ENCODE data around the gene PXDN.
A peak's percentile ranks its signal among the peaks of the same experiment; 100 is the strongest.
"Not testable (repeated sequence)": the region's sequence is repeated elsewhere in the genome, so short reads cannot be mapped to it uniquely, and the experiment has no call there.

PXDN gene

GRCh38 chr2:1773883-1774282 lies 29.6 kb upstream of the PXDN start:
- DNase-seq = peak; percentile 35

- DNase-seq = no peak
Measured at GRCh38 chr2:1772471-1773267, 28.4 kb upstream of the PXDN start.

- DNase-seq = no peak
Measured at GRCh38 chr2:1771626-1772280, 27.4 kb upstream of the PXDN start.

- DNase-seq = no peak
Measured at GRCh38 chr2:1770566-1771380, 26.5 kb upstream of the PXDN start.

- peak; percentile 63 for DNase-seq
Measured at GRCh38 chr2:1769703-1770422, 25.5 kb upstream of the PXDN start.

GRCh38 chr2:1767939-1768691 lies 23.8 kb upstream of the PXDN start:
- DNase-seq = no peak

GRCh38 chr2:1766851-1767811 lies 22.8 kb upstream of the PXDN start:
- DNase-seq = no peak

GRCh38 chr2:1766425-1766824 lies 22.1 kb upstream of the PXDN start:
- no peak for DNase-seq

GRCh38 chr2:1765201-1765600 lies 20.9 kb upstream of the PXDN start:
- DNase-seq = not testable (repeated sequence)

GRCh38 chr2:1759611-1759930 lies 15.3 kb upstream of the PXDN start:
- no peak for DNase-seq

GRCh38 chr2:1758774-1759610 lies 14.7 kb upstream of the PXDN start:
- DNase-seq = no peak

- no peak for DNase-seq
Measured at GRCh38 chr2:1758171-1758570, 13.9 kb upstream of the PXDN start.

- DNase-seq = no peak
Measured at GRCh38 chr2:1757567-1757966, 13.3 kb upstream of the PXDN start.

GRCh38 chr2:1757146-1757545 lies 12.8 kb upstream of the PXDN start:
- not testable (repeated sequence) for DNase-seq

GRCh38 chr2:1756456-1756855 lies 12.1 kb upstream of the PXDN start:
- DNase-seq = no peak

GRCh38 chr2:1755436-1756191 lies 11.3 kb upstream of the PXDN start:
- DNase-seq = no peak

- no peak for DNase-seq
Measured at GRCh38 chr2:1754461-1755170, 10.3 kb upstream of the PXDN start.

- DNase-seq = no peak
Measured at GRCh38 chr2:1754046-1754445, 9.7 kb upstream of the PXDN start.

- DNase-seq = no peak
Measured at GRCh38 chr2:1752751-1753150, 8.4 kb upstream of the PXDN start.
